GDM1 (cell line): Measurements from ENCODE around the gene C1orf141.
"Not testable (repeated sequence)": the region's sequence is repeated elsewhere in the genome, so short reads cannot be mapped to it uniquely, and the experiment has no call there.

Experiments
- DNase-seq: peaks from one replicate; lab custom pipeline; 2025; lab: John Stamatoyannopoulos, UW

The C1orf141 gene

DNA sequence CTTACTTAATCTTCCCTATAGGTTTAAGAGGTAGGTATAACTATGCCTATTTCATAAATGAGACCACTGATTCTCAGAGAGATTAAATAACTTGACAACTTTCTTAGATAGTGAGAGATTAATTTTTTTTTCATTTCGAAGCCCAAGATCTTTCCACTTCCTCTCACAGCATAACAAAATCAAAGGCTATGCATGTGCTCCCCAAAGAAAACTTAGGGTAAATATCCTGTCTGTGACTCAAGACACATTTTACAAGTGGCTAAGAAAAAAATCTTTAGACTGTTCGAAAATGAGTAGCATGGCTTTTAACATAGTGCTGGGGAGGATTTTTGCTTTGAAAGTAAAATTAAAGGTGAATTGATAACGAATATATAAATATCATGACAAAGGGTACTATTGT is 8.2 kb upstream of the C1orf141 start:
- no peak for DNase-seq

DNA sequence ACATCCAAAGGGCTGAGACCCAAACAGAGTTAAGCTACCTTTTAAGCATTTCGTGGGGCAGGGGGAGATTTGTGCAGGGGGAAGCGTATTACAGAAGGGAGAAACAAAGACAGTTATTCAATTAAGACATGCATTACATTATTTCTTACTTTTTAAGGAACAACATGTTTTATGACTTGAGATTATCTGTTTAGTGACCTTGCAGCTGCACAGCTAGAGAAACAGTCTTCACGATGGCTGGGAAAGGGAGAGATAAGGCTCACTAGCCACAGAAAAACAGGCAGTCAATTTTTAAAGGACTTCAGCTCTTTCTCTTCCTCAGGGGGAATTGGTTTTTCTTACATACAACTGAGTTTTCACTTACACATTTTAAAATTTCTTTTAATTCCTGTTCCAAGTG is 7.1 kb upstream of the C1orf141 start:
- DNase-seq = not testable (repeated sequence)

DNA sequence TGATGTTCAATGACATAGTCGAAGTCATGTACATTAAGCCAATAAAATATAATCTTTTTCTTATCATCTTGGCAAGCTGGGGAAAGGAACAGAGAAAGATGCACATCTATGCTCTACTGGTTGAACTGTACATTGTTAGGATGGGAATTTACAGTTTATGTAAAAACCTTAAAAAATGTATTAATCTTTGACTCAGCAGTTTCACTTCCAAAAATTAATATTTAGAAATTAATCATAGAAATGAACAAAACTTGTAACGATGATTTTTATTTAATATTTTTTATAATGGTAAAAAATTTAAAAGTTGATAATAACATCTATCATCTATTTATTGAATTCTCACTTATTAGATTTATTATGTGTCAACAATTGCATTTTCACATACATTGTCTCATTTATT is 5.7 kb upstream of the C1orf141 start:
- no peak for DNase-seq

DNA sequence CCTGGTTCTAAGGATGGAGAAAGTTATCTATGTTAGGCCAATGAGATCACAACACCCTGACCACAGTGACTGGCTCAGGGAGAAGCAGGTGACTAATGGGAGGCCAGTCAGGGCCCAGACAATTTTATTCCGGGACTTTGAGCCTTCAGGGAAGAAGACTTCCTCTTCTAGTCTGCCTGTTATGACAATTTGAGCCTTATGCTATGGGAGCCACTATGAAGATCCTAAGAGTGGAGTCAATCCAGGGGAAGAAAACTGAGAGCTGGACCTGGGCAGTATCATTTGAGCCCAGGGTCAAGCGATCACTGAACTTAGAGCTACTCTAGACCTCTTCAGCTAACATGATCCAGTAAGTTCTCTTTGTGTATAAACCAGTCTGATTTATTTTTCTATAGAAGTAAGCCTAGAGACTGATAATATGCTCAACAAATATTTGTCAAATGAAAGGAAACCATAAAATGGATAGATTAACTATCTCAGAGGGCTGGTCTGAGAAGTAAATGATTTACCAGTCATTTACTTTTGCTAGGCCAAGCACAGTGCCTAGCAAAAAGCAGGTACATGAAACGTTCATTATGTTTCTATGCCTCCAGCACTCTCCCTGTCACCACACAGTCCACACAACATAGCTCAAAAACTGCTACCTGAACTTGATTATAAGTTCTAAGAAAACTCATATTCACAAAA is 4.2 kb upstream of the C1orf141 start:
- no peak for DNase-seq

DNA sequence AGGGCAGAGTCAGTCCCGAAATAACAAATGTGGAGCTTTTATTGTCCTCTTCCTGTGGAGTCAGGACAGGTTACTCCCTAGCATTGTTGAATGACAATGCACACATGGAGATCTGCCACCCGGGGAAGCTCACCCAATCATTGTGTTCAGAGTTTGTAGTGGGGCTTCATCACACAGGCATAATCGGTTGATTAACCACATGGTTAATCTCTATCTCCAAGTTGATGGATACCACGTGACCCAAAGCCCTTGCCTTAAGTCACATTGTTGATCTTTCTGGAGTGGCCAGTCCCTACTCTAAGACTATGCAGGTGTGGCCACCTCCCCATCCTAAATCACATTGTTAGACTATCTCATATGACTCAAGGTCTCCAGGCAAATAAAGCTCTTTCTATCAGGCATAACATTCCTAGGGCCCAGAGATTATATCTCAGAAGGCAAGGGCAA is 2.6 kb upstream of the C1orf141 start:
- no peak for DNase-seq

DNA sequence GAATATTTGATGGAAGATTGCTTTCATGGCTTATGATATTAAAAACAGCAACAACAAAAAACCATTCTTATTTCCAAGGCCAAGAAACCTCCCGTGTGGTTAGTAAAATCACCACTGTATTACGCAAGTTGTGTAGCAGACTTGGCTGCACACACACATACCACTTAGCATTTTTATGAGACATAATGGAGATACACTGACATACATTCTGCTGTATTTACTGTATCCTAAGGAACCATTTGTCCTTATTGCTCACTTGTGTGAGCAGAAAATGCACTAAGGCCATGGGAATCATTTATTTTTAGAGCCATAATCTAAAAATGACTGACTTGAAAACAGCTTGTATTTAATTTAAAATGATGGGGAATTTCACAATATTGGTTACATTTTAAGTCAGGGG is 584 bp upstream of the C1orf141 start:
- DNase-seq = no peak

DNA sequence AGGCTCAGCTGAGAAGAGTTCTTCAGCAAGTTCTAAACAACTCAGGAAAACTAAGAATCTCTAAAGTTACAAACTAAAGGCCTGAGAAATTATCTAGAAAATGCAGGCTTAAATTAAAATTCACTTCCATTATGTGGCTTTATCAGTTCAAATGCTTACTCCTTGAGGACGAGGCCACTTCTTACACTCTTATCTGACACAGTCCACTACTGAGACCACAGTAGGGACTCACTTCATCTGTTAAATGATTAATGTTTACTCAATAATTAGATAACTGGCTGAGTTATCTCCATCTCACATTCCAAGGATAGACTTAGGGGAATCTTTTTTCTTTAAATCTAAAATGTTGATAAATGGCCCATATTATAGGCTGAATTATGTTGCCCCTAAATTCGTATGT is 1.6 kb downstream of the C1orf141 start:
- no peak for DNase-seq

DNA sequence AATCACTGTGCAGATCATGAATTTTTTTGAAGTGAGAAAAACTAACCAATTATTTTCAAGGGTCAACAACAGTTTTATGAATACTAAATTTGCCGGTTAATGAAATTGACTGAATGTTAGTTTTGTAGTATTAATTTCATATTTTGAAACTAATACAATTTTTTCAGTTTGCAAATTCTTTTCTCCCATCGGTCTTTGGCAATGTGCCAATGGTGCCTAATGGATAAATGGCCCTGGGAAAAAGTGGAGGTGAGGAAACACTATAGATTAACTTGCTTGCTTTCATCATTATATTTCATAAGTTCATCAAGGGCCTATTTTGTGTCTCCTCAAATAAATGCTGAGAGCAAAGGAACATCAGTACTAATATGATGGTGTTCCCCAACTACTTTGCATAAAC is 4.1 kb downstream of the C1orf141 start:
- DNase-seq = no peak

DNA sequence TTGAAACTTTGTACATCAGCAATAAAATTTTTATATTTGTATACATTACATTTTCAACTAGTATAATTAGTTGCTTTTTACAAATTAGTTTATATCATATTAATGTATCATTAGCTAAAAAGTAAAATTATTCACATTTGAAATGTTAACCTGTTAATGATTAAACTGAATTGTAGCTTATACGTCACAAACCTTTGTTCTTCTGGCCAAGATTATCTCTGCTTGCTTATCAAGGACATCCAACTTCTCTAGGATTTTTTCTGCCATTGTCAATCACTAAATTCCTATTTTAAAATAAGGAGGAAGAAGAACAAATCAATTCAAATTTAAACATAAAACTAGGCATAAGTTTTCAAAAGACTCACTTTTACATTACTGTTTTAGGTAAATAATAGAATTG is 7.8 kb downstream of the C1orf141 start:
- no peak for DNase-seq

DNA sequence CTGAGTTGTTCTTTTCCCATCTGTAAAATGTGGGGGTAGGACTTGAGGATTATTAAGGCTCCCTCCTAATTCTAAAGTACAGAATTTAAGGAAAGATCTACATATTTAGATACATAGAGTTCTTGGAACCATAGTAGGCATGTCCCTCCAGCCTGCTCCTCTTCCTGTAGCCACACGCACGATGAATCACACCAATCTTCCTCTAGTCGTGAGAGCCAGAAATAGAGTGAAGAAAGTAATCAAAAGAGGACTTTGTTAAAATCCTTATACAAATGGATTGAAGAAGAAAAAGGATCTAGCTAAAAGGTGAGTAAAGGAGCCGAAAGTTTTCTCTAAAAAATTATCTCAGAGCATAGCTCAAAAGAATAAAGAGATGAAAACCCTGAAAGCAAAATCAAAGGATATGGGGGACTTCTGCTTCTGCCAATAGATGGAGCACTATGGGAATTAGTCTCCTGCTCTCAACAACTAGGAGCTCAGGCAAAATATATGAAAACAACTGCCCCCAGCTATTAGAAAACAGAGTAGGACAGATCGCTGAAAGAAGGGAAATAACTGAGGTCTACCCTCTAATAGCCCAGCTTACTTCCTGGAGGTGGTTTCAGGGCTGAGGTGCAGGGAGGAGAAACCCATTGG is 8.5 kb downstream of the C1orf141 start:
- DNase-seq = no peak

GRCh38 chr1:67124455-67124854 is 10.3 kb downstream of the C1orf141 start:
- DNase-seq = no peak

- DNase-seq = no peak
Observed at GRCh38 chr1:67120855-67121619, 13.7 kb downstream of the C1orf141 start.

GRCh38 chr1:67118646-67119045 is 16.1 kb downstream of the C1orf141 start:
- no peak for DNase-seq

DNA sequence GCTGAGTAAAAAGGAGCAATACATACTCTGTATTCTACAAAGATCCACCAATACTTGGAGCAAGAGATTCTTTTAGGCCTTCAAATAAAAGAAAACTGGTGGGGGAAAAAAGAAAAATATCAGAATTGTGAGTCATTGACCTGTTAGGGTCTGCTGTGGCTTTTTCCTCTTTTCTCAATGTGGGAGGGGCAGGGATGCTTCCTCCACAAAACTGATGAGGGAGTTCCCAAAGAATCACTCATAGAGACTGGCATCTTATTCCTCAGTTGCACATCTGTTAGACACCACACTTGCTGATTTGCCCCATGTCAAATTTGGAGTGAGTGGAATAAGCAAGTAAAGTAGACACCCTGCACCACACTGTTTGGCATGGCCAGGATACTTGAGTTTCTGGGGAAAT is 16.6 kb downstream of the C1orf141 start:
- DNase-seq = no peak

- no peak for DNase-seq
Observed at GRCh38 chr1:67114162-67114561, 20.6 kb downstream of the C1orf141 start.

- no peak for DNase-seq
Observed at GRCh38 chr1:67110352-67110751, 24.4 kb downstream of the C1orf141 start.

DNA sequence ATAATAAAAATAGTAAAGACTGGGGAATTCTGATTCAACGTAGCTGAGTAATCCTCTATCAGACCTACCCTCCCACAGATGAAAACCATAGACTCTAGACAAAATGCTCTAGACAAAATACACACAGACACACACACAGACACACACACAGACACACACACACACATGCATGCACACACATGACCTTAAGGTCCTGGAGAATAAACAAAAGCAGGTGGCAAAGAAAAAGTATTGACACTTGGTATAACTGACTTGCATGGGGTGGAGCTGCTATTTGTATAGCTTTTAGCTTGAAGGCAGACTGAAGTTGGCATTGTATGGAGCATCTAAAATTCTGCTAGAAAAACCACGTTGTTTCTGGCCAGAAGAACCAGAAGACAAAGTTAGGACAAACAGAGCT is 29.3 kb downstream of the C1orf141 start:
- no peak for DNase-seq

DNA sequence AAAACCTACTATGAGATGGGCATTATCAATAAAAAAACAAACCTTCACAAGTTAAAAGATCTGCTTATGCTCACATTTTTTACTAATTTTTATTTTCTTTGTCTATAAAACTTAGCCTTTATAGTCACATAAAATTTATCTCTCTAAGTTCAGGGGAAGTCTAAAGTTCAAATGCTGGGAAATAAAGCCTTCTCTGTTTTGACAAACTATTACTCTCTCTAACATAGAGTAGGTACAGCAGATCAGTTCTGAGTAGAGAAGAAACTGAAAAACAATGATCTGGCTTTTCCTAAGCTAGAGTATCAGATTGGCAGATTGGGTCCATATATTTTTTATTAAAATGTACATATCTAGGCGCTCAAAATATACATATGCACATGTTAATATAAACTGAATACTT is 31.2 kb downstream of the C1orf141 start:
- no peak for DNase-seq

- DNase-seq = no peak
Observed at GRCh38 chr1:67100833-67101232, 33.9 kb downstream of the C1orf141 start.

- DNase-seq = no peak
Observed at GRCh38 chr1:67097305-67097704, 37.5 kb downstream of the C1orf141 start.

GRCh38 chr1:67094191-67094590 is 40.6 kb downstream of the C1orf141 start:
- no peak for DNase-seq

DNA sequence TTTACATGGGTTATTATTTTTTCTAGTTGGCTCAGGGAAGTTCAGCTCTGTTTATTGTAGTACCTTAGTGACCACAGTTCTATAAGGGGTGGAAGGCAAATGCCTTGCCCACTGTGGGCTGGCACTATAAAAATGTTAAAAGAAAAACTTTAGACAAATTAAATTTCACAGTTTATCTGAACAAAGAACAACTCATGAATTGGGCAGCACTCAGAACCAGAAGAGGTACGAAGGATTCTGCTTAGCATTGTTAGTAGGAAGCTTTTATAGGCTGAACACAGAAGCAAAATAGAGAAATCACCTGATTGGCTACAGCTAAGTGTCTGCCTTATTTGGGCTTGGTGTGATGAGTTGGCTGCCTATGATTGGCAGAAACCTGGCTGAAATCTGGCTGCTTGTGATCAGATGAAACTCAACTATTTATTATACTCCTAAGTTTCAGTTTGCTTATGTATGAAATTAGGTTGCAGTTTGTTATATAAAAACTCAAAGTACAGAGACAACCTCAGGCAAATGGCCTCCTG is 45.0 kb downstream of the C1orf141 start:
- DNase-seq = no peak

DNA sequence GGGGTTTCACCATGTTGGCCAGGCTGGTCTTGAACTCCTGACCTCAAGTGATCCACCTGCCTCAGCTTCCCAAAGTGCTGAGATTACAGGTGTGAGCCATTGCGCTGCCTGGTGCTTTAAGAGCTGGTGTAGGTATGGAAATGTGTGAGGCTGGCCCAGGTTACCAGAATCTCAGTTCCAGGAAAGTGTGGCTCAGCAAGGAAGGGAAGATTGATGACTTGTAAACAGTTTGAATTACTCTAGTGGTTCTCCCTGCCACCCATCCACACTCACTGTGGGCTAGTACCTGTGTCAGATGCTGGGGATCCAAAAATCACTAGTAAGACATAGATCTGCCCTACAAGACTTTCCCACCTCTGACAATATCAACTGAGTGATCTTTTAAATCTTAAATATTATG is 46.3 kb downstream of the C1orf141 start:
- DNase-seq = no peak
